SH-SY5Y (cell line): ENCODE results near the gene PTPRM.

ENCODE experiments used
- GATA2 ChIP-seq: IDR thresholded peaks from 2 replicates; pipeline ENCODE4 v1.6.1; 2011; ENCODE audit warnings: mild to moderate bottlenecking, low read depth, low read length
- GATA3 ChIP-seq: IDR thresholded peaks from 2 replicates; pipeline ENCODE4 v1.6.1; 2011; ENCODE audit warnings: low read depth, mild to moderate bottlenecking, low read length, moderate library complexity

The PTPRM gene

DNA sequence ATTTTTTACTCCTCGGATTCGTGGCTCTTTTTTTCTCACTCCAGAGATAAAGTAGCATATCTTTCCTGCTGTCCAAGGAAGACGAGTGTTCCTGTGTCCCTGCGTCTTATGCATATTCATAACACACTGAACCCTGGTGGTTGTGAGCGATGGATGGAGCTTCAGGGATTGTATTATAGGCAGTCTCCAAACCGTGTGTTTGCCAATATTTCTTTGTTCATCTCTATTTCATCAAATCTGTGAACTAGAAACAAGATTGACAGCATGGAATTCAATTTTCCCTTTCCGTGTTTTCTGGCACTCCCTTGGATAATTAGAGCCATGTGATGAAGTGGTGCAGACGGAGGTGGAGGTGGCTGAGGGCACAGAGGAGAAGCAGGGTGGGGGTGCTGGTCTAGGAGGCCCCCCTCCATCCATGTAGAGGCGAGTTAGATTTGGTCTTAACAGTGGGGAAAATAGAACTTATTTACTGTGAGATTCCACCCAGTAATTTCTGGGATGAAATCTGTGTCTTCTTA is 240.9 kb downstream of the PTPRM start:
- no peak for TF ChIP-seq GATA3
- TF ChIP-seq GATA2 = no peak

DNA sequence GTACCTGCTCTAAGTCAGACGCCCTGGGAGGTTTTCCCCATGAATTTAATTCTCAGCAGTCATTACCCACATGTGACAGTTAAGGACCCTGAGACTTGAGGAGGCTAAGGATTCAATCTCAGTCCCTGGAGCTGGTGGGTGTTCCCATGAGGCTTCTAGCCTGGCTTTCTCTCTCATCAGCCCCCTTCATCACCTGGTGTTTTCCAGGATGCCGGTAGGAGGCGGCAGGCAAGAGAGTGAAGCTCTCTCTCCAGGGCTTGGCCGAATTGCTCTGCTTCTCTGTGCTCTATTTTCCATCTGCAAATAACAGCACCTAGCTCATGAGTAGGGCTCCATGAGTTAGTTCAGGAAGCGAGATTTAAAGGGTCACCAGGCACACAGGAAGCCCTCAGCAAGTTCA is 241.9 kb downstream of the PTPRM start:
- TF ChIP-seq GATA2 (no peak), GATA3 (no peak)

- TF ChIP-seq GATA2 = no peak
- no peak for TF ChIP-seq GATA3
Measured at GRCh38 chr18:7809455-7809854, 242.3 kb downstream of the PTPRM start.

- TF ChIP-seq GATA3 (no peak), GATA2 (no peak; the same call in 1 of the 2 replicates)
Measured at GRCh38 chr18:7809978-7810377, 242.9 kb downstream of the PTPRM start.

- TF ChIP-seq GATA2 (no peak), GATA3 (no peak)
Measured at GRCh38 chr18:7812431-7813063, 245.4 kb downstream of the PTPRM start.

GRCh38 chr18:7813131-7813530 is 246.0 kb downstream of the PTPRM start:
- TF ChIP-seq GATA3 = no peak
- no peak for TF ChIP-seq GATA2

- TF ChIP-seq GATA2 (no peak), GATA3 (no peak)
Measured at GRCh38 chr18:7814754-7815315, 247.7 kb downstream of the PTPRM start.

GRCh38 chr18:7815787-7816186 is 248.7 kb downstream of the PTPRM start:
- TF ChIP-seq GATA3 (no peak), GATA2 (no peak)

GRCh38 chr18:7817575-7818230 is 250.6 kb downstream of the PTPRM start:
- TF ChIP-seq GATA2 (no peak), GATA3 (no peak)

GRCh38 chr18:7821784-7822183 is 254.7 kb downstream of the PTPRM start:
- TF ChIP-seq GATA3 (no peak), GATA2 (no peak)

DNA sequence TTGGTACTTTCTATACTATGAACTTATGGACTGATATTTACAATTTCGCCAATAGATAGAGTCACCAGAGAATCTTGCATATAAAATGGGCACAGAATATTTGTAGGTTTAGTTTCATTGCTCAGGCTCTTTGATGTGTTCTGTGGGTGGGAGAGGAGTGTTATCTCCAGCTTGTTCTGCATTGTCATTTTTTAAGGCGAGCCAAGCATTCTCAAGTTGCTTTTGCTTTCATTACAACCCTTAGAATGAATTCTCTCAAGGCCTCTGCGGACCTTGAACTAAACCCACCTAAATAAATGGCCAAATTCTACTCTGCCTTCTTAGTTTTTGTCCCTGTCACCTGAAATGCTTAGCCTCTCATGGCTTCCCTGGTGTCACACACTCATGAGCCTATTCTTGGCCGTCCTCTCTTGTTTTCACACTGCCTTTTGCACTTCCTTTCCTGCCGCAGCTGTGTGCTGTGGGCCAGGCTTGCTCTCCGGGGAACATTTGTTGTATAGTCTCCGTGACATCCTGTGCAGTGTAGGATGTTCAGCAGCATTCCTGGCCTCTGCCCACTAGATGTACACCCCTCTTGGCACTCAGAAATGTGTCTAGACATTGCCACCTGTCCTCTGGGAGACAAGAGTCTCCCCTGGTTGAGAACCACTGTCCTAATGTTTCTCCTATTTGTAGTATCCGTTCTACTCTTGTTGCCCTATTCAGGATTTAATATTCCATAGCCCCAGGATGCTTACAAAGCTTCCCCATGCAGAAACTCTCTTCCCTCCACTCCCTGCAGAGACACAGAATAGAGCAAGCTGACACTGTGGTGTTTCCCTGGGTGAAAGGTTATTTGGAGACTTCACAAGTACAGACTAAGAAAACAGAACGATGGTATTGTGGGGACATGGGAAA is 255.6 kb downstream of the PTPRM start:
- TF ChIP-seq GATA2 = no peak
- TF ChIP-seq GATA3 = no peak

DNA sequence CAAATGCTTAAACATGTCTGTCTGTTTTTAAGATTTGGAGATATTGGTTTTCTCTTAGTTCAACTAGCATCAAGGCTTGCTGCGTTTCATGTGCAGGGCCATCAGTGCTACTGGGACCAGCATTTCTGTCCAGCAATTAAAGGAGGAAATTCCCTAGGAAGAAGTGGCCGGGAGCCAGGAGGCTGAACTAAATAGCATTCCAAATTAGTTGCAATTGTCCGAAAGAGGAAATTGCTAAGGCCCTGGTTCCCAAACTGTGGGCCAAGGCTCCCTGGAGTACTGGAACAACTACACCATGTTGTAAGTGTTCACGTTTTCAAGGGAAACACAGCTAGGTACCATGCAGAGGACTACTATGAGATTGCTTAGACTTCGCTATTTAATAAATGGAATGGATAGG is 257.9 kb downstream of the PTPRM start:
- no peak for TF ChIP-seq GATA3
- no peak for TF ChIP-seq GATA2

DNA sequence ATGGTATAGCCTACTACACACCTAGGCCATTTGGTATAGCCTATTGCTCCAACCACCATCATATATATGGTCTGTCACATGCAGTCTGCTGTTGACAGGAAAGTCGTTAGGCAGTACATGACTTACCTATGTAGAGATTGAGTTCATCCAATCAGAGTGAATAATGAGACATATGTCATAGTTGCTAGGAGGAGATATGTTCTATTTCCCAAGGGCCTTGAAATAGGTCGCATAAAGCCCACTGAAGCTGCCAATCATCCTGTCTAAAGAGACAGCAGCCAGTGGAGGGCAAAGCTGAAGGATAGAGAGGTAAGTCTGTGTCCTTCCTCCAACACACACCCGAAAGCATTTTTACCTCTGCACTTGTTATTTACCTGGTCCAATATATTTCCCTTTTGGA is 263.4 kb downstream of the PTPRM start:
- TF ChIP-seq GATA3 = no peak

DNA sequence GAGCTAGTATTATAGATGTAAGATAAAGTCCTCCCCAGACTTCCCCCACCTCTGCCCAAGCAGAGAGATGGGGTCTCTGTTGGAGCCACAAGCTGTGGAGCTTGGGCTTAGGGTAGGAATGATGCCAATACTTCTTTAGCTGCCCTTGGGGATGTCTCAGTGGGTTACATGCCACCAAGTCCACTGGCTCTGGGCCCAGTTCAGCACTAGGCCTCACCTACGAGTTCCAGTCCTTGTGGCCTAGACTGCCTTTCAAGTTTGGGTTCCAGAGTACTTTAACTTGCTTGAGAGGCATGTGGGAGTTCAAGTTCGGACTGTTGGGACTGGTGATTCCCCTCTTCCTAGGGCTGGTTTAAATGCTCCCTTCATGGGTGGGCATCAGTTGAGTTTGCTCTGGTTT is 272.4 kb downstream of the PTPRM start:
- TF ChIP-seq GATA2 (no peak), GATA3 (no peak)

- TF ChIP-seq GATA2 = no peak
Measured at GRCh38 chr18:7840411-7840810, 273.3 kb downstream of the PTPRM start.
